ENCODE results near the gene ASB6. TPM values are rescaled to one million over a fixed set of nuclear protein-coding genes. Genes with fewer than 3 reads are reported as not detected.

Gene ASB6
- total RNA-seq, 4 donors from 2014 or later, result 13.3 to 30.0 (median 22.0) TPM

- intact Hi-C loops (cut with DNase I), result no loop called here
- H3K4me3 ChIP-seq, result no peak overlapping the region
- TF ChIP-seq POLR2AphosphoS5 (IDR thresholded peaks at IDR 0.05), result no peak
- TF ChIP-seq POLR2A (IDR thresholded peaks at IDR 0.05; ENCODE audit: low read depth), result no peak
- TF ChIP-seq CTCF (IDR thresholded peaks at IDR 0.05), result no peak
- TF ChIP-seq EP300 (IDR thresholded peaks at IDR 0.05), result no peak
- H3K9me3 ChIP-seq, result no peaks in the 10 kb centered on the region
- H3K36me3 ChIP-seq, result no peaks in the 10 kb centered on the region
- no peak overlapping the region for H3K27ac ChIP-seq (replicated peaks in 1 of 4)
- DNase-seq (ENCODE audit: extremely low spot score), result no peak
- peaks cover 0 to 9% (median 6%) of the 10 kb centered on the region in 4 donors for H3K4me1 ChIP-seq
- H3K27me3 ChIP-seq, result no peaks in the 10 kb centered on the region
- 87% methylated on average over 1 of the region's 1 CpG for WGBS
Observed at GRCh38 chr9:129585352-129585751, 56.6 kb downstream of the ASB6 start.

Other genes with a start within 250 kb of the ASB6 start
- under 1 TPM in 1 of 4 donors, not detected in 3; 0.34 TPM for gene C9orf50, start 21.1 kb downstream of the ASB6 start, total RNA-seq
- 10 to 100 TPM; 20.3 to 33.3 (median 31.9) TPM for gene NTMT1, start 16.0 kb downstream of the ASB6 start, total RNA-seq
- 10 to 100 TPM in 2 of 4 donors, 1 to 10 TPM in 2; 1.7 to 13.1 (median 6.2) TPM for gene PRRX2, start 23.5 kb upstream of the ASB6 start, total RNA-seq
- gene PTGES, start 110.9 kb upstream of the ASB6 start, total RNA-seq, result 1 to 10 TPM; 1.7 to 4.6 (median 4.3) TPM
- gene TOR1B, start 161.0 kb upstream of the ASB6 start, total RNA-seq, result 10 to 100 TPM; 24.5 to 29.0 (median 26.0) TPM
- 10 to 100 TPM; 29.7 to 46.4 (median 34.4) TPM for gene TOR1A, start 182.0 kb upstream of the ASB6 start, total RNA-seq
- 100 to 1,000 TPM in 1 of 4 donors, 10 to 100 TPM in 3; 47.3 to 139 (median 62.6) TPM for gene C9orf78, start 193.1 kb upstream of the ASB6 start, total RNA-seq
- gene USP20, start 193.3 kb upstream of the ASB6 start, total RNA-seq, result 10 to 100 TPM; 31.1 to 45.3 (median 38.7) TPM